HG03175 (cell line): ENCODE results near the gene ANKS6.

Source experiments
- ATAC-seq: cut with Tn5 transposase; IDR thresholded peaks from one replicate; pipeline ENCODE4 v1.9.1; 2021; ENCODE audit warnings: mild to moderate bottlenecking, moderate library complexity; ENCODE audit not compliant: unreplicated experiment

ANKS6 gene

DNA sequence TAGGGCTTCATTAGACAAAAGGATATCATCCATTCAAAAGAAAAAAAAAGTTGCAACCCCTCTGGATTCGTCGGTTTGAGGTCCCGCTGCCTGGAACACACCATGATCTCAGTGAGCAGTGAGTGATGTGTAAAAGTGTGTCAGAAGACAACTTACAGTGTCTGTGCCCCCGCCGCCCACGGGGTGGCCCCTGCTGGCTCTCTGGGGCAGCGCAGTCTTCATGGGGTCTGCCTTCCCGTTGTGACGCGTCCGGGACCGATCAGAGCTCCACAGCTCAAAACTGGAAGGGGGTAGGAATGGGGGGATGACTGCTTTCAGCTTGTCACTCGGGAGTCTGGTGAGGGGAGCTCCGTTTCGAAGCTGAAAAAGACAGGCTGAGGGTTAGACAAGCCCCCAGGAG, 22.6 kb downstream of the ANKS6 start:
- no peak for ATAC-seq

DNA sequence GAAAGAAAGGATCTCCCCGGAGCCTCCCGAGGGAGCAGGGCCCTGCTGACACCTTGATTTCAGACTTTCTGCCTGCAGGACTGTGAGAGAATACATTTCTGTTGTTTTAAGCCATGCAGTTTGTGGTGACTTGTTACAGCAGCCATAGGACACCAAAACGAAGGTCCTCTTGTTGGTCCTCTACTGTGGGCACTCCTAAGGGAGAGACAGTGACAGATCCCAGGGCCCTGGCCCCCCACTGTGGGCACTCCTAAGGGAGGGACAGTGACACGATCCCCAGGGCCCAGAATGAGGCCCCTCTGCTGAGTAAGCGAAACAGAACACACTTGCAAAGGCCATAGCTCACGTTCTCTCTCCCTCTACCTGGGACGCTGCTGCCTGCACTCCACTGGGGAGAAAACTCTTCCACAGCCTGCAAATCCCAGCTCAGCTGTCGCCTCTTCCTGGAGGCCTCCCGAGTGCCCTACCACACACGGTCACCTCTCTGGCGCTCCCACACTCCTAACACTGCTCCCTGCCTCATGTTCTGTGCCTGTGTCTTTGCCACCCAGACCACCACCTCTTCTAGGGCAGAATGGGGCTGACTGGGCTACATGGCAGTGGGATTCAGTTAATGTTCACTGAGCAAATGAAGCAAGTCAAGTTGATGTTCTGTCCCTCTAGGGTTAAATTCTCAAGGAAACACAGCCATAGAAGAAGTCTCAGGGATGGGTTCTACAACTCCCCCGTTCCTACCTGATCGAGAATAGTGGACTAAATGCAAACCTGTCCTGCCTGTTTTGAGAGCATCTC, 23.8 kb downstream of the ANKS6 start:
- ATAC-seq = no peak

DNA sequence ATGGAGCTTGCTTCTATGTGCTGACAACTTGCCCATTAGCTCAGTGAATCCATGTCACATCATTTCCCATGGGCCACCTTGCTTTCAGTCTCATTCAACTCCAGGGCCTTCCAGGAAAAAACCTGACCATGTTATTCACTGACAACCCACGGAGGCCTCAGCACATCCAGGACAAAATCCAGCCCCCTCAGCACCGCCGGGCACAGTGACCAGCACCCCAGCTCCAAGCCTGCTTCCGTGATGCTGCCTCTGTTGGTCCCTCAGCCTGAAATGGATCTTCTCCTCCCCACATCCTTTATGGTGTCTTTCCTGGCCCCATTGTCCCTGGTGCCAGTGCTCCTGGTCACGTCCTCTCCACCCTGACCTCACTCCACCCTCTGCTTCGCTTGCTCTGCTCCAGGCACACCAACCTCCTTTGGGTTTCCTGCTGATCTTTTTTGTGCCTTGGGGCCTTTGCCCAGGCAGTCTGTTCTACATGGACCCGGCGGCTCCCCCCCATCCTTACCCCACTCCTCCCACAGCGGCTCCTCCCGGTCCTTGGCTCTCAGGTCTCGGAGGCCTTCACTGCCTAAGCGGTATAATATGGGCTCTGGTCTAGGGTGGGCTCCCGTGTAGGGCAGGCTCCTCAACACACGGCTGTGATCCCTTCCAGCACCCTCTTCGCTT, 25.0 kb downstream of the ANKS6 start:
- ATAC-seq = no peak

DNA sequence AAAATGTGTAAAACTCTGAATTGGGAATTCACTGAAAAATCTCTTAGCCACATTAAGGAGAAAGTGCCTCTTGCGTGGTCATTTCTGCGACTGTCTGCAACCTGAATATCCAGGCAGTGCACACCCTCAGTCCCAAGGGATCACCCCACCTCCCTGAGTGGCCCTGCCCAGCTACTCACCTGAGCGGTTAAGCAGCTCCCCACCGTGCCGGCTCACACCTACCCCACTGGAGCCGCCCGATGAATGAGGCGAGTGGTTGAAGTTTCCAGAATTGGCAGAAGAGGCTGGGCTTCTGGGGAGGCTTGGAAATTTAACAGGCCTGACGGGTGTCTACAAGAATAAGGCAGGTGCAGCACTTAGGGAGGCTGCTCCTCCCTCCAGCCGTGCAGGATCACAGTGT, 25.6 kb downstream of the ANKS6 start:
- ATAC-seq = no peak

DNA sequence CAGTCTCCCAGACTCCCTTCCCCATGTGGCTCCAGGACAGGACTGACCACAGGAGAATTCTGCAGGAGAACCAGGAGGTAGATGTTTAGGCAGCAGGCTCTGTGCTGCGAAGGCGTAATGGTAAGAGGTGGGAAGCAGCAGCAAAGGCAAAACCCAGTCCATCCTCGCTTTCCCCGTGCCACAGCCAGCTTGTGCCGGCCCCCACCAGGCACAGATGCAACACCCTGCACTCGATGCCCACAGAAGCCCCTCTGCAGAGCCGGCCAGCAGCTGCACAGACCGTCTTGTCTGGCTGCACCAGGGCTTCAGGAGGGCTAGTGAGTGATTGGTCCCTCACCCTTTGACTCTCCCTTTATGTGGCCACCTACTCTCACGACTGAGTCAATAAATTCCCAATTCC, 28.0 kb downstream of the ANKS6 start:
- ATAC-seq = no peak

DNA sequence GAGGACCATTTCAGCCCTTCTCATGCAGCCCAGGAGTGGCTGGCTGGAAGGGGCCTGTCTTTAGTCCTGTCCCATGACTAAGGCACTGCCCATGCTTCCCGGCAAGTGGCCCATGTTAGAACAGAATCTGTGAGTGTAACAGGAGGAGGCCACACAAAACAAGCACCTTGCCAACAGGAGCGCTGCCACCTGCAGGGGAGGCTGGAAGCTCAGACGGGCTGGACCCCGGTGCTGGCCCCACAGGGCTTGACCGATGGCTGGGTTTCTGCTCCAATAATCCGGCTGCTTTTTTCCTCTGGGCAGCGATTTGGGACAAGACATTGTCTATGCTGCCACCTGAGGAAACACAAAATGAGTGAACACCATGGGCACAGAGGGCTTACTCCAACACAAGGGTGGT, 28.4 kb downstream of the ANKS6 start:
- ATAC-seq = no peak

DNA sequence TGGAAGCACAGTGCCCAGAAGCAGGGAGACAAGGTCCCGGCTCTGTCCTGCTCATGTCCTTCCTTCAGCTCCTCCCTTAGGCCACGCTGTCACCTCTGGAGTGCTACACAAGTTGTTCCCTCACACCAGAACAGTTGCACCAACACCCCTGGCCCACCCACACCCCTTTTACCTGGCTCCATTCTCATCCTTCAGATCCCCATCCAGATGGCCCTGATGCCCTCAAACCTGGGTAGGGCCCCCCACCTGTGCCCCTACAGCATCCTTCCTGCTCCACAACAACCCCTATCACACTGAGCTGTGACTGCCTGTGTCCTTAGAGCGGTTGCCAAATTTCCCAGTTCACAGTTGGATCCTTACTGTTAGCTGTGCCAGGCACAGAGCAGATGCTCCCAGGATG, 29.2 kb downstream of the ANKS6 start:
- no peak for ATAC-seq

DNA sequence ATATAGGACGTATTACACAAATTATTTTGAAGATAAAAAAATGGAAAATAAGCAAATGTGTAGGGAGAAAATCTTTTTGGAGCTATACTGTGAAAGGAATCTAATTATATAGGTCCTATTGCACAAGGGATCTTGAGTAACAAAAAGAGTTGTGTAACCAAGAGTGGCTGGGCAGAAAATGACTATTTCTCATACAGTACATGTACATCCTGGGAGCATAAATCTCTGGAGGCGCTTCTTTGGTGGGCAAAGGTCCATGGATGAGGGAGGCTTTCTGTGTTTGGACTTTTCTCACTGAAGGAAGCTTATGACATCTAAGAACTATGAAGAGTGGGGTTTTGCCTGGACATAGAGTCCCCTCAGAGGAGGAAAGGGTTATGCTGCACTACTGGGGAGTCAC, 29.8 kb downstream of the ANKS6 start:
- ATAC-seq = no peak

DNA sequence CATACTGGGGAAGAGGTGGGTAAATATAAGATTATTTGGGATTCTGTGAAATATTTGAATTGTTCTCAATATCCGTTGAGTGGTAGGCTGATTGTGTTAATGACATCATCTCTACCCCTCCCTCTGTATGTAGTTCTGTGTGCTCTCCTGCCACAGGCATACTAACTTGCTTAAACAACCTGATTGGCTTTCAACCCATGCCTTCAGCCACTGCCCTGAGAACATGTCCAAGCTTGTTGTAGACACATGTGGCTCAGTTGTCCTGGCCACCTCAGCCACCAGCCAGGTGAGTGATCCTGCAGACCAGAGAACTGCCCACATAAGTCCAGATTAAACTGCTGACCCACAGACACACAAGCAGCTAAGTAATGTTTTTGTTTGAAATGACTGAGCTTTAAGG, 31.1 kb downstream of the ANKS6 start:
- ATAC-seq = no peak

DNA sequence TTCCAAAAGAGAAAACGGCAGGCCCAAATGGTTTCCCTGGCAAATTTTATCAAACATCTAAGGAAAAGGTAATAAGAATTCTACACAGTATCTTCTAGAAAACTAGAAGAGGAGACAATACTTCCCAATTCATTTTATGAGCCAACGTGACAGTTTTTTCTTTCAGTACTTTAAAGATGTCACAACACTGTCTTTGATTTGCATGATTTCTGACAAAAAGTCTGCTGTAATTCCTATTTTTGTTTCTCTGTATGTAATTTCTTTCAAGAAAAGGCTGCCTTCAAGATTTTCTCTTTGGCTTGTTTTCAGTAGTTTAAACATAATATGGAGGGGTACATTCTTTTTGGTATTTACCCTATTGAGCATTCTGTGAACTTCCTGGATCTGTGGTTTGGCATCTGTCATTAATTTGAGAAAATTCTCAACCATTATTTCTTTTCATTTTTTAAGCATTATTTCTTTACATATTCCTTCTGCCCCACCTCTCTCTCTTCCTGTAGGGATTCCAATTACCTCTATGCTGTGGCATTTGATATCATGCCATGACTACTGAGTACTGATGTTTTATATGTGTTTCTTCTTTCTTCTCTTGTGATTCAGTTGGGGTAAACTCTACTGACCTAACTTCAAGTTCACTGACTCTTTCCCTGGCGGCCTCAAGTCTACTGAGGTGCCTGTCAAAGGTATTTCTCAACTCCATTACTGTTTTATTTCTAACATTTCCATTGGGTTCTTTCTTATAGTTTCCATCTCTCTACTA, 32.2 kb downstream of the ANKS6 start:
- no peak for ATAC-seq

DNA sequence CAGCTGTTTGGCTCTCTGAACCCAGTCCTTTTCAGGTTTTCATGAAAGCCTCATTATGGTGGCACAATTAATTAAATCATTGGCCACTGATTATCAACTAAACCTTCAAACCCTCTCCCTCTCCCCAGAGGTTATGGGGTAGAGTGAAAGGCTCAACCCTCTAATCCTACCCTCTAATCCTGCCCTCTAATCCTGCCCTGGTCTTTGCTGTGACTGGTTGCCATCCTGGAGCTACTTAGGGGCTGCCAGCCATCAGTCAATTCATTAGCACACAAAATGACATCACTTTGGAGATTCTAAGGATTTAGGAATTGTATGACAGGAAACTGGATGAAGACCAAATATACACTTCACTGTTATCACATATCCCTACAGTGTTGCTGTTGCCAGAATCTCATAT, 36.1 kb downstream of the ANKS6 start:
- no peak for ATAC-seq

DNA sequence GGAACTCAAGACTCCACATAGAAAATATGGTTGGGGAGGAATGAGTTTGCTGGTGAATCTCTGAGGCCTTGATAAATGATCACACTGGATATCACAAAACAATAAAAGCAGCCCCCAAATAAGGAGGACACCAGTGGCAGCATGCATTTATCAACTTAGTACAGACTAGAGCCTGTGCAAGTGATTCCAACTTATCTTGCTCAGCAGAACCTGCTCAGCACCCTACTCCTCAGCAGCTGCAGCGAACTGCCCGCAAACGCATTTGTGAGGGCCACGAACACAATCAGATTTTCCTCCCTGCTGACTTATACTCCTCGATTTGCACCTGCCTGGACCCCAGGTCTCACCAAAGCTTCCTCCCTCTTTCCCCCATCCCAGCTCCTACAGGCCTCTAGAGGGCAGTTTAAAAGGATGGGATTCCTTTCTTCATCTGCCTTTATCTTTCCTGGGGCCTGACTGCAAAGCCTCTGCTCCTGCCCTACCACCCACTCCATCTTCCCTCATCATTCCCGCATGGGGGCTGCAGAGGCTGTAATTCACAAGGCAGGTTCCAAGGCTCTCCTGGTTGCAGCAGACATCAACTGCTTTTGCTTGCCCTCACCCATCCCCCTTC, 41.2 kb downstream of the ANKS6 start:
- no peak for ATAC-seq

DNA sequence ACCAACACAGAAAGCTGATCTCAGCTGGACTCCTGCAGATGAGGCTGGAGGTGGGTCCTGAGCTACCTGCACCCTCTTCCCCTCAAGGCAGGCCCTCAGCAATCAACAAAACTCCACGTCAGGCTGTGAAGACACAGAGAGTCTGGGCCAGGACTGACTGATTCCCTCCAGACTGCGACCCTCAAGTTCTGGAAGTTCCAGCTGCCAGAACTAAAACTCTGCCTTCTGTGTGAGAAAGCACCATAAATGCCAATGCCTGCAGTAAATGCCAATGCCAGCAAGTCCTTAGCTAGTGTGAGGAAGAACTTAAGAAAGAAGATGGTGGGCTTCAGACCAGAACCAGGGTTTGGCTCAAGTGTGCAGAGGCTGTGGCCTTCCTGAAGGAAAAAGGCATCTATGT, 45.1 kb downstream of the ANKS6 start:
- ATAC-seq = no peak

DNA sequence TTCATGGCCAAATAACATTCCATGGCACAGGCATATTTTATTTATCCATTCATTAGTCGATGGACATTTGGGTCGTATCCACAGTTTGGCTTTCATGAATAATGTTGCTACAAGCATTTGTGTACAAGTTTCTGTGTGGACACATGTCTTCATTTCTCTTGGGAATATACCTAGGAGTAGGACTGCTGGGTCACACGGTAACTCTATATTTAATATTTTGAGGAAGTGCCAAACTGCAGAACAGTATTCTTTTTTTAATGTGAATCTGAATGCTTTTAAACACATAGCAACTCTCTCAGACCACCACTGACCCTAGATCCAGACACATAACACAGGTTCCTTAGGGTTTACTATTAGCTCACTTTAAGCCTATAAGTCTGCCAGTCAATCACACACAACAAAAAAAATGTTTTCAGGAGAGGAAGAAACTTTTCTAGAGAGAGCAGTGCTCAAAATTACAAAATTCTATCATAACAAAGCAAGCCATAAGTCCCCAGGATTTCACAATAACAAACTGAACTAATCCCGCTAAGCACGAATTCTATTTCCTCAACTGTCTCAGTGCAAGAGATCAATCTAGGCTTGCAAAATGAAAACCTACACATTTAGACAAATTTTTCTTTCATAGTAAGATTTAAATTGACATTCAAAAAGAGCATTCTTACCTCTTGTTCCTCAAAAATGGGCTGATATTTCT, 45.8 kb downstream of the ANKS6 start:
- no peak for ATAC-seq

DNA sequence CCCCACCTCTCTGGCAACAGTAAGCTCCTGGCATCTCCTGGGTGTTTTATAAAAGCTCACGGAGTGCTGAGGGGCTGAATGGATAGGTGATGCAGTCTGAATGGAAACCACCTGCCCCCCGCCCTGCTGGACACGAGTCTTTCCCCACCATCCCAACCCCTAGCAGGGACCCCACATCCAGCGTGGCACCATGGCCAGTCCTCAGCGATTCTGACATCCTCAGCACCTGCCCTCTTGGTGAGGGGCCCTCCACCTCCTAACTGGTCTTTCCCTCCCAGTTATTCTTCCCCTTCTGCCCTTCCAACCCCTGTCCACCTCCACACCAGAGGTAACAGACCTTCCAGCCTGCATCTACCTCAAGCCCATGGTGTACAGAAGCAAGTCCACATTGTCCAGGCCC, 48.9 kb downstream of the ANKS6 start:
- no peak for ATAC-seq

DNA sequence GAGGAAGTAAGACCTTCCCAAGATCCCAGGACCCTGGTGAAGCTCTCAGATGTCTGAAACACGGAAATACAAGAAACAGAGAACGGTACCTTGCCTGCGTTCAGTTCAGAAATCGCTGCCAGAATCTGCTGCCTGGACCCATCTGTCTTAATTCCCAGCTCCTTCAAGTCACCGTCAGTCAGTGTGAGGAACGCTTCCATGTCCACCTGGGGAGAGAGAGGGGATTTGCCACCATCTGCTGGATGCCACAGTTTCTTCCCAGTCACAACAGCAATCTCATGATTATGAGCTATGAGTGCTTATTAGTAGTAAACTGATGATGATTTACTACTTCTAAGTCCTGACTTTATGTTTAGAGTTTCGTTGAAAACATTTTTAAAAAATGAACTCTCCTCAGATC, 50.9 kb downstream of the ANKS6 start:
- ATAC-seq = no peak

DNA sequence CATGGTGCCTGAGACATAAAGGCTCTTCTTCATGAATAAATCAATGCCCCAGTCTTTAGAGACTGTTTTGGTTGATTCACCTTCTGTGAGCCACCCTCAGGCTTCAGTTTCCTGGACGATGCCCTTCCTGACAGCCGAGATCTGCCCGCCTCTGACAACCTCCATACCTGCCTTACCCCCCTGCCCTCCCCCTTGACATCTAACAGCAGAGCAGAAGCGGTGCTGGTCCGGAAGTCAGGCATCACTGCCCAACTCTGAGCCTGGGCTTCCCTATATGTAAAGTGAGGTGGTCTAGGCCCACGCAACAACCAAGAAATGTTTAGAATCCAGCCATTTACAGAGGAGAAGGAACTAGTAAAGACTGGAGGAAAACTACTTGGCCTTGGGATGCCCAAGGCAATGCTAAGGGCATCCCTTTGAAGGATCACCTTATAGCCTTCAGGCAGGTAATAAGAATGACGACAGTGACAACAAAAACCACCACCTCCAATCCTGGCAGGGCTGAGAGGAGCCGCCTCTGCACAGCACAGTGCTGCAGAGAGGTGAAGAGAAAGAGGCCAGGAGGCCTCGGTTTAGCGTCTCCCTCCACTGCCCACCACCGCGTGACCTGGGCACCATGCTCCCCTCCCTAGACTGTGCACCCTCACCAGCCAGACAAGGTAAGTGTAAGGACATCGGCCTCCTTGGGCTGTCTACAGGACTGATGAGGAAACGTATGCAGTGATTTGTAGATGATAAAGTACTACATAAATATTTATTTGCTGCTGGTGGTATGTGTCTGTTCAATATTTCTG, 52.3 kb downstream of the ANKS6 start:
- no peak for ATAC-seq

DNA sequence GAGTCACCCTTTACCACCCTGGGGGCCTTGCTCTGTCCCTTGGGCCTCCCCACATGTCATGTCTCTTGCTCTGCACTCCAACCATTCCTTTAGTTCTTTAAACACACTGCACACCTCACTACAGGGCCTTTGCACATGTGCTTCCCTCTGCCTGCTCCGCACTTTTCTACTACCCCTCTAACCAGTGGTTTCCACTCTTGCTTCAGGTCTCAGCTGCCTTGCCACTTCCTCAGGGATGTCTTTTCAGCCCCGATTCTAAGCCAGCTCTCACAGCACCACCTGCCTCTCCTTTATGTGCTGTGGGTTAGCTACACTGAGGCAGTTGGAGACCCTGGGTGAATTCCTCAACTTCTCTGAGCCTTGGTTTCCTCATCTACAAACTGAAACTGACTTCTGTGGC, 53.0 kb downstream of the ANKS6 start:
- no peak for ATAC-seq

DNA sequence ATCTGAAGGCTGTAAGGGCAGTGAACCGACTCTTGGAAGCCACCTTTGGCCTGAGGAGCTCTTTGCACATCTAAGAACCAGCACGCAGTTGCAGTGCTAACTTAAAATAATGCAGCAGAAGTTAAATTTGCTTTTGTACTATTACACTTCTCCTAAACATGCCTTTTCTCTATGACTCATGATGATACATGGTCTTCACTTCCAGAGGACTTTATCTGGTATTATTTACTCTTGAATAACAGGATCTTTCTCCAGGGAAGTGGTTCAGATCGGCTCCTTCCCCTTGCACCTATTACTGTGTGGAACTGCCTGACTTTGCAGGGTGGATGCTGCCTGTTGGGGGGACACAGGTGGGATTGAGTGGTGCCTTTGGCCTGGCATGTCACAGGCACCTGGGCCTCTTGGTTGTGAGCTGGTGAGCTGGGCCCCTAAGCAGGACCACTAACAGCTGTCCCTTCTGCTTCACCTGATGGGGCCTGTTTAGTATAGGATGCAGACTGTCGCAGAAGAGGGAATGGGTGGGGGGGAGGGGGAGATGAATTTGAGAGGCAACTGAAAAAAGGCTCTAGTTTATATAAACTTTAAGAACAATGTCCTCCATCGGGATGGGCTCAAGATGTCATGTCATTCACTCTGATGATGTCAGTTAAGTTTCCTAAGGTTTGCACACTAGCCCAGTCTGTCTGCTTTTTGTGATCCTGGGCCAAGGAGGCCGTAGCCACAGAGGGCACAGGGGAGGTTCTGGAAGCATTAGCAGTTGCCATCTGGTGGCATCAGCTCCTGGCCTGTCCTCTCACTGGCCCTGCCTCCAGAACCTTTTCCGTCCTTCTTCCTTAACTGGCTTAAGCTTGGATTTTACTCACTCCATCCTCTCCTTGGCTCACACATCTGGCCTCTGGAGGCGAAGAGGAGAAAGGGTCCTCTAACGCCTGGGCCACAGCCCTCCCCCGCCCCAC, 53.8 kb downstream of the ANKS6 start:
- ATAC-seq = no peak
